ENCODE results near the gene HDAC4. TPM values are rescaled to one million over a fixed set of nuclear protein-coding genes. Genes with fewer than 3 reads are reported as not detected.

HDAC4 gene
- total RNA-seq, 1 experiment from 2014 or later, result 47.6 TPM

DNA sequence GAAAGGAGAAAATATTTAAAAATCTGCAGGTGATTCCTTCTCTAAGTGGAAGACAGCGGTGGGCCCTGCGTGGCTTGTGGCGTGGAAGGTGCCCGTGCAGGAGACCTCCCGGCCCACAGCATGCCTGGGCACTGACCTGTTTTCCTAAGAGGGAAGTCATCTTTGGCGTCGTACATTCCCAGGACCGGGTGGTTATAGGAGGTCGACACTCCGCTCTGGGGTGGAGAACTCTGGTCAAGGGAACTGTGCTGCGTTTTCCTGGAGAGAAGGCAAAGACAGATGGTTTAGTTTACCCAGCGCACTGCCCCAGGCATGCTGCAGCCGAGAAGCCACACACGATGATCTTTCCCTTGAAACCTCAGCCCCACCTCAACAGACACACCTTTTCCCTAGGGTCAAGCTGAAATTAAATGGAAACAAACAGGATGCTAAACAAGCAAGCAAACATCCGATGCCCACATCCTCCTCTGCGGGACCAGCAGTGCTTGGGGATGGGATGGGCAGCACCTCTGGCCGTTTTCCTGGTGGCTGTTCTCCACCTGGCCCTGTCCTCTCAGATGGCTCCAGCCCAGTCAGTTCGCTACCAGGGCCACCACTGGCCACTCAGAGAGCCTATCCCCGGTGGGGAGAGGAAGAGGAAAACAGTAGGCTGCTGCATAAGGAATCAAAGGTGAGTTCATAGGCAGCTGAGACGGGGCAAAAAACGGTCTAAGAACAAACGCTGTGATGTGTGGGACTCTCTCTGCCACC, 244.1 kb downstream of the HDAC4 start:
- Histone ChIP-seq H3K4me3 (replicated peaks in 1 of 2; ENCODE audit: low read depth in 1 of 2, low read length in 2 of 2) (no peak overlapping the region), H3K9me2 (ENCODE audit: insufficient read depth) (no peaks in the 10 kb centered on the region), H3K36me3 (ENCODE audit: control insufficient read depth in 1 of 2, insufficient read depth in 2 of 2, low read length in 2 of 2) (peaks cover 2 to 4% of the 10 kb centered on the region in 2 experiments; a peak in 1 of 4 replicates), H3K4me2 (ENCODE audit: low read length) (no peak overlapping the region), H3K9me3 (ENCODE audit: control insufficient read depth in 1 of 2, insufficient read depth in 1 of 2, low read depth in 1 of 2, low read length in 2 of 2) (no peaks in the 10 kb centered on the region), H3K27ac (ENCODE audit: low read depth, low read length) (no peak overlapping the region), H4K20me1 (ENCODE audit: insufficient read depth) (no peaks in the 10 kb centered on the region), H3K79me2 (ENCODE audit: insufficient read depth, low read length) (no peaks in the 10 kb centered on the region), H3K4me1 (ENCODE audit: control insufficient read depth in 1 of 2, insufficient read depth in 2 of 2, low read length in 2 of 2) (peaks cover 0 to 15% of the 10 kb centered on the region in 2 experiments; a peak in 1 of 4 replicates), H3K9ac (ENCODE audit: low read length) (no peak overlapping the region), H2AFZ (ENCODE audit: low read depth, low read length, poor library complexity, severe bottlenecking) (no peak overlapping the region), H3K27me3 (ENCODE audit: insufficient read depth, low read length) (no peaks in the 10 kb centered on the region)
- intact Hi-C loops (cut with micrococcal nuclease), result no loop called here
- no peak for ATAC-seq
- no peak for DNase-seq (ENCODE audit: low read depth, low spot score)
- ChIA-PET POLR2A (no interaction called here), RAD21 (ENCODE audit: low non-redundant PET in 1 of 2, low total read pairs in 2 of 2, uncharacterized antibody in 2 of 2, unreplicated experiment in 2 of 2) (no interaction called here), CTCF (no interaction called here)
- BruUV-seq (replicated peaks), result no TSS peak
- TF ChIP-seq YY1 (IDR thresholded peaks at IDR 0.05; ENCODE audit: extremely low read depth, insufficient replicate concordance, low read depth, low read length) (no peak), POLR2A (IDR thresholded peaks at IDR 0.05; ENCODE audit: borderline replicate concordance, extremely low read depth, insufficient read depth, insufficient read length) (no peak), ZNF274 (IDR thresholded peaks at IDR 0.05; ENCODE audit: low read depth, low read length) (no peak), CBX3 (IDR thresholded peaks at IDR 0.05; ENCODE audit: low read depth) (no peak), SRF (IDR thresholded peaks at IDR 0.05; ENCODE audit: low read depth) (no peak), RAD21 (IDR thresholded peaks at IDR 0.05; ENCODE audit: low read depth) (no peak), ZFX (IDR thresholded peaks at IDR 0.05) (no peak), FOSL1 (IDR thresholded peaks at IDR 0.05; ENCODE audit: low read depth) (no peak), JUND (IDR thresholded peaks at IDR 0.05) (no peak), SP1 (IDR thresholded peaks at IDR 0.05; ENCODE audit: low read depth) (no peak), ZBTB33 (IDR thresholded peaks at IDR 0.05; ENCODE audit: extremely low read depth, insufficient replicate concordance, low read length) (no peak), EZH2 (IDR thresholded peaks at IDR 0.05) (no peak), REST (IDR thresholded peaks at IDR 0.05; ENCODE audit: low read depth) (no peak), CEBPB (IDR thresholded peaks at IDR 0.05; ENCODE audit: low read depth) (no peak), SIN3A (IDR thresholded peaks at IDR 0.05; ENCODE audit: low read depth) (no peak), POLR2AphosphoS5 (IDR thresholded peaks at IDR 0.05; ENCODE audit: low read depth, low read length) (no peak), EZH2phosphoT487 (IDR thresholded peaks at IDR 0.05; ENCODE audit: borderline replicate concordance) (no peak), EGR1 (IDR thresholded peaks at IDR 0.05; ENCODE audit: low read depth) (no peak)
- TF ChIP-seq, protein P1, sequence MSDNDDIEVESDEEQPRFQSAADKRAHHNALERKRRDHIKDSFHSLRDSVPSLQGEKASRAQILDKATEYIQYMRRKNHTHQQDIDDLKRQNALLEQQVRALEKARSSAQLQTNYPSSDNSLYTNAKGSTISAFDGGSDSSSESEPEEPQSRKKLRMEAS (IDR thresholded peaks at IDR 0.05), result no peak
- TF ChIP-seq, protein P2, sequence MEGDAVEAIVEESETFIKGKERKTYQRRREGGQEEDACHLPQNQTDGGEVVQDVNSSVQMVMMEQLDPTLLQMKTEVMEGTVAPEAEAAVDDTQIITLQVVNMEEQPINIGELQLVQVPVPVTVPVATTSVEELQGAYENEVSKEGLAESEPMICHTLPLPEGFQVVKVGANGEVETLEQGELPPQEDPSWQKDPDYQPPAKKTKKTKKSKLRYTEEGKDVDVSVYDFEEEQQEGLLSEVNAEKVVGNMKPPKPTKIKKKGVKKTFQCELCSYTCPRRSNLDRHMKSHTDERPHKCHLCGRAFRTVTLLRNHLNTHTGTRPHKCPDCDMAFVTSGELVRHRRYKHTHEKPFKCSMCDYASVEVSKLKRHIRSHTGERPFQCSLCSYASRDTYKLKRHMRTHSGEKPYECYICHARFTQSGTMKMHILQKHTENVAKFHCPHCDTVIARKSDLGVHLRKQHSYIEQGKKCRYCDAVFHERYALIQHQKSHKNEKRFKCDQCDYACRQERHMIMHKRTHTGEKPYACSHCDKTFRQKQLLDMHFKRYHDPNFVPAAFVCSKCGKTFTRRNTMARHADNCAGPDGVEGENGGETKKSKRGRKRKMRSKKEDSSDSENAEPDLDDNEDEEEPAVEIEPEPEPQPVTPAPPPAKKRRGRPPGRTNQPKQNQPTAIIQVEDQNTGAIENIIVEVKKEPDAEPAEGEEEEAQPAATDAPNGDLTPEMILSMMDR (IDR thresholded peaks at IDR 0.05 in 2 of 3, conservative IDR thresholded peaks at IDR 0.05 in 1 of 3; ENCODE audit: borderline replicate concordance in 1 of 3, insufficient read depth in 1 of 3, low read depth in 2 of 3, low read length in 2 of 3), result no peak
